HG03103 (cell line): ENCODE measurements around the gene ATP6V0D1.

Experiments
- ATAC-seq: cut with Tn5 transposase; IDR thresholded peaks from one replicate; pipeline ENCODE4 v1.9.1; 2021; ENCODE audit warnings: low read depth; ENCODE audit not compliant: unreplicated experiment

The ATP6V0D1 gene

DNA sequence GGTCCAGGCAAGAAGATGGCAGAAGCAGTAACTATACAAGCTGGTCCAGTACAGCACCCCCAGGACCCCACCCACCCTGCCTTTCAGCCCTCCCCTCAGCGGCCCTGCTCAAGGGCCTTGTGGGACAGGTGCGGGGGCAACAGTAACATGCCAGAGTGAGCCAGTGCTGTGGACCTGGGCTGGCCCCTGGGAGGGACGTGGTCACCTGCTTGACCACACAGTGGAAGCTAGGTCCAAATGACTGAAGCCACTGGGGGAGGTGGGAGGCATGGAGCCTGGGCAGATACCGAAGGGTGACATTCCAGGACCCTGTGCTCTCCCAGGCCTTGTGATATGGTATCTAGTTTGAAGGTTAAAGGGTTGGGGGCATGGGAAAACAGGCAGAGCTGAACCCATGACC, 17.3 kb downstream of the ATP6V0D1 start:
- no peak for ATAC-seq

DNA sequence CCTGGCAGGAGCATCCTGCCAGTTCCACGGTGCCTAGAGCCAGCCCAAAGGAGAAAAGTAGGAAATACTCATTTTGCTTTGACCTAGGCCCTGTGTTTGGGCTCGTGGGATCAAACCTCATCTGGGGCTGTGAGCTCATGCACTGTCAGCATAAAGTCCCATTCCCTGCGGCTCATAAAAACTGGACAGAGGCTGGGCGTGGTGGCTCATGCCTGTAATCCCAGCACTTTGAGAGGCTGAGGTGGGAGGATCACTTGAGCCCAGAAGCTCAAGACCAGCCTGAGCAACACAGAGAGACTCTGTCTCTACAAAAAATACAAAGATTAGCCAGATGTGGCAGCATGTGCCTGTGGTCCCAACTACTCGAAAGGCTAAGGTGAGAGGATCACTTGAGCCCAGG, 17.9 kb downstream of the ATP6V0D1 start:
- ATAC-seq = no peak

GRCh38 chr16:67462279-67462655, 18.7 kb downstream of the ATP6V0D1 start:
- no peak for ATAC-seq

DNA sequence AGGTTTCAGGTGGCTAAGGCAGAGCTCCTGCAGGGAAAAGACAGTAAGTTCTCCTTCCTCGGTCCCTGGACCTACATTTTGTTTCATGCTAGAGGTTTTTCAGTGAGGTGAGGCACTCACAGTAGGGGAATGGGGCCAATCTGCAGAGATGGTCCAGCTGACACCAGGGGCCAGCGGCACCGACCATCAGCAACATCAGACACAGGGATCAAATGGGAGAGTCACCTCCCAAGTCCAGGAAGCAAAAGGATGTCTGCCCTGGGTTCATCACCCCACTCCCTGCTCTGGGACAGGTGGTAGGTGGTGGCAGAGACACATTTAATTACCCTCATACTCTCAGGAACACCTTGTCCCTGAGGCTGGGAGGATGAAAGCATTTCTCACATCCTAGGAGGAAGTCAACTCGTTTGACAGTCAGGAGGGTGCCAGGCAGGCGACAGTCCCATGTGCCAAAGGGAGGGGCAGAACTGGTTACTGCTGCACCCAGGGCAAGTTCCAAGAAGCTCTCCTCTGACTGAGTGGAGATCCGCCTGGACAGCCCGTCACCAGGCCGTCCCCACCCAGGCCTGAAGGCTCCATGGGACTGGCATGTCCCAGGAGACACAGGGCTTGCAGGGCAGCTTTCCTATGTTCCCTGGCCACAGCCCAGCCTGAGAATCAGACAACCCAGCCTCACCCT, 19.2 kb downstream of the ATP6V0D1 start:
- ATAC-seq = no peak

DNA sequence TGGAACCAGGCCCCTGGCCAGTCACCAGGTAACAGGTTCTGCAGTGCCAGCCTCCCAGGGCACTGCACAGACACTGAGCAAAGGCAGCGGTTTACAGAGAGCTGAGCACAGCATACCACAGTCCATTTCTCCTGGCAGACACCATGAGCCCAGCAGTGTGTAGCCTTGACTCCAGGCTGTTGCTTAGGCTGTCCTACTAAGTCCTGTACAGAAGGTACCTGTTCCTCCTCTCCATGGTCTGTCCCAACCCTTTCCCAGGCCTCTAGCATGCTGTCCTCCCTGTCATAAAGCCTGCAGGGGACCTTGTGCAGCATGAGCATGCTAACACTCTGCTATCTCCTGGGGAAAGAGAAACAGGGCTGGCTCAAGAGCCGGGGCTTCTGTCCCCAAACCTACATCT, 20.0 kb downstream of the ATP6V0D1 start:
- ATAC-seq = no peak

GRCh38 chr16:67460168-67460567, 20.8 kb downstream of the ATP6V0D1 start:
- no peak for ATAC-seq

DNA sequence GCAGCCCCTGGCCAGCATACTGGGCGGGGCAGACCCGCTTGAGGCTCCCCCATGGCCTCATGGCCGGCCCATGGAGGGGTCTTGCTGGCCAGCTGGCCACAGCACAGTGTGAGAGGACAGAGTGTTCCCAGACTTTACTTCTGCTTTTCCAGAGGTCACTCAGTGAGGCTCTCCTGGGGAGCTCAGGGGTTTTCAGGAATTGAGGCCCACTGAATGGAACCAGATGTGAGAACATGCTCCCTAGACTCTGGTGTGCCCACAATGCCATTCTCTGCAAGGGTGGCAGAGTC, 21.2 kb downstream of the ATP6V0D1 start:
- ATAC-seq = no peak

DNA sequence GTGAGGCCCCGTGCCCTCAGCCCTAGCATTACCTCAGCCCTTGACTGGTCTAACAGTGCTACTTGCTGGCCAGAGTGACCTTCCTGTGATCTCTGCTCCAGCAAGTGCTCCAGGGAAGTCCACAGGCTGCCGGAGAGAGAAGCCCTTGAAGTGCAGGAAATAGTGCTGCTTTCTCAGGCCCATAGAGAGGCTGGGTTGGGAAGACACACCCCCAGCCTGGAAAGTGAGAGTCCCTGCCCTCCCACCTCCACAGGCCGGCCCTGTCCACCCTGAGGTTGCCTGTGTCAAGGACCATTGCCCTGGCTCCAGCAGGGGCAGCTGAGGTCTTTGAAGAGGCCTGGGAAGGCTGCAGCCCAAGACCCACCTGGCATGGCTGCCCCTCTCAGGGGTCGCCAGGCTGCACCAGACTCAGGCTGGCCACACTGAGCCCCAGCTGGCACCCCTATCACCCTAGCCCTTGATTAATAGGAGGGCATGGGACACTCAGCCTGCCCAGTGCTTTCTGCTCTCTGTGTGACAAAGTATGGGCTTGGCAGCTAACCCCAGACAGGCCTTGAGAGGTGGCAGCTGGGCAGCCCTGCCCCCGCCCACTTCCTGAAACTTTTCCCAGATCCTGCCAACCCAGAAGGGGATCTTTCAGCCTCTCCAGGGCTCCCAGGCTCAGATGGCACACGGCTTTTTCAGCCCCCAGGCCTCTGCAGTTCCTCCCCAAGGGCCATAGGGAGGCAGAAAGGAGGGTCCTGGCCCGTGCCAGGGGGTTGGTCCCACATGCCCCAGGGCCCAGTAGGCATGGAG, 21.7 kb downstream of the ATP6V0D1 start:
- no peak for ATAC-seq

DNA sequence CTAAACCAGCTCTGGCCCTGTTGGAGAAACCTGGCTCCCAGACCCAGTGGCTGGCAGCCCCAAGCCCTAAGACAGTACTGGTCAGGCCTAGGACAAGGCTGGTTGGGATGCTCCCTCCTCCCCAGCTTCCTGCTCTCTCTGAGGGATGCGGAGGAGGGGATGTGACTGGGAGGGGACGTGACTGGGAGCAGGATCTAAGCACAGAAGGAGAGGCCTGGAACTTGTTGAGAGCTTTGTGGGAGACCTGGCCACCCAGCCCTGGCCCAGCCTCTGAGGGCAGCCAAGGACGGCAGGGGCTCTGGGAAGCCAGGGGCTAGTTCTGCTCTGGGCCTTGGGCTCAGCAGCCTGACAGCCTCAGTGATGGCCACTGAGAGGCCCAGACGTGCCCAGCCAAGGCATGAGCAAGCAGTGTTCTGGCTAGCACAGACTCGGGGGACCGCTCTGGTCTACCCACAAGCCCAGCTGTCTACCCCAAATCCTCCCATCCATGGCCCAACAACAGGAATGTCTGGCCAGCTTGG, 22.8 kb downstream of the ATP6V0D1 start:
- no peak for ATAC-seq

GRCh38 chr16:67457611-67458010, 23.3 kb downstream of the ATP6V0D1 start:
- no peak for ATAC-seq

- no peak for ATAC-seq
Measured at GRCh38 chr16:67456391-67457081, 24.4 kb downstream of the ATP6V0D1 start.

DNA sequence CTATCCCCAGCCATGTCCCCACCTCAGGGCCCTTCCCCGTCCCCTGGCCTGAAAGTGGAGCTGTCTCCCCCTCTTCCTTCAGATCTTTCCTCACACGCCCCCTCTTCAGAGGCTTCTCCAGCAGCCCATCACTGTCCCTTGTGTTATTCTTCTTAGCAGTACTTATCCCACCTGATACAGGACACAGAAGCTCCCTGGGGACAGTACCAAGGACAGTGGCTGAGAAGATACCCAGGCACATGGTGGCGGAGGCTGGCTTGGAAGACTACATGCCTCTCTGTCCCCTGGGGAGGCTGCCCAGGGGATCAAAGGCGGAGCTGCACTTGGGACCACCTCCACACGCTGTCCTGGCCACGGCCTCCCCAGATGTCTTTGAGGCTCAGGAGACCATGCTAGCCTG, 26.1 kb downstream of the ATP6V0D1 start:
- ATAC-seq = no peak

- no peak for ATAC-seq
Measured at GRCh38 chr16:67454104-67454503, 26.9 kb downstream of the ATP6V0D1 start.

DNA sequence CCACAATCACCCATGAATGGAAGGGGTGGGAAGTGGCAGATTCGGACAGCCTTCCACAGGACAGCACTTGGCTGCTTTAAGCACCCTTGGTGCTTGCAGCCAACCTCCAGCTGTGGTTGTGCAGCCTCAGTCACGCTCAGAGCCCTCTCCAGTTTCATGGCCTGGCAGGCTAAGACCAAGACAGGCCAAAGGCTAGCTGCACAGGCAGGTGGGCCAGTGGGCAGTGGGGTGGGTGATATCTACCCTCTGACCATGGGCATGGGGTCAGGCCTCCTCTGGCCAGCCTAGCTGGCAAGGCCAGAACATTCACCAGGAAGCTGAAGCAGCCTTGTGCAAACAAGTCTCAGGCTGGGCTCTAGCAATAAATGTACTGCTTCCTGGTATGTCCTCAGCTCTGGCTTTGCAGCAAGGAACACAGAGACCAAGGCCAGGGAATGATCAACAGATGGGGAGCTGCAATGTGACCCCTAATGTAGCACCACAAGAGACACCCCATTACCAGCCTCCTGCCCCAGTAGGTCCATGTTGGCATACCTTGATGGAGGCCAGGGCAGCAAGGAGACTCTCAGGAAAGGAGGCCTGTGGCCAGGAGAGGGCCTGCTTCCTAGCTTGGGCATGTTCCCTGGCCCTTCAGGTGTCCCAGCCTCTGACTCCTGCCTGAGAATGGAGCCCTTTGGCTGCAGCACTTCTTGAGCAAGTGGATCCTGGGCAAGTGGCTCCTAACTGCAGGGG, 29.1 kb downstream of the ATP6V0D1 start:
- ATAC-seq = no peak

DNA sequence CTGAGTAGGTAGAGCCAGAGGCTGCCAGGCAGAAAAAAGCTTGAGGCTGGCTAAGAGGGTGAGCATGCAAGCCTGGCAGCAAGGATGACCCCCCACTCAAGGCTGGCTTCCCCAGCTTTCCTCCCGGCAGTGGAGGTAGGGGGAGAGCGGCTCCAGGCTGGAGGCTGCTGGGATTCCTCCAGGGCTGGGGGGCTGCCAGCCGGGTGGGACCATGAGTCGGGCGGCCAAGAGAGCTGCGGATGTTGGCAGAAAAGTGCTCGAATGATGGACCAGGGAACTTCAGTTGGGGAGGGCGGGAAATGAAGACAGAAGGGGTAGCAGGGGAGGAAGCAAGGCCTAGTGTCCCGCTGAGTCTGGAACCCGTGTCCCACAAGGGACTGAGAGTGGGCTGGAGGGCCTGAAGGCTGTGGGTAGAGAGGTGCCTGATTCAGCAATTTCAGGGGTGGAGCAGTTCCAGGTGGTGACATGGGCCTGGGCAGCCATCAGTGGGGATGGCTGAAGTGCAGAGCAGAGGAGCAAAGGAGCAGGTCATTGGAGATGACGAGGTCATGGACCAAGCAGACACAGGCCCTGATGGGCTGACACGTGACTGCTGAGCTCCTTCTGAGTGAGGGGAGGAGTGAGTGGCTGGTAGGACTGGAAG, 29.8 kb downstream of the ATP6V0D1 start:
- ATAC-seq = no peak

- ATAC-seq = no peak
Measured at GRCh38 chr16:67449739-67450138, 31.2 kb downstream of the ATP6V0D1 start.

DNA sequence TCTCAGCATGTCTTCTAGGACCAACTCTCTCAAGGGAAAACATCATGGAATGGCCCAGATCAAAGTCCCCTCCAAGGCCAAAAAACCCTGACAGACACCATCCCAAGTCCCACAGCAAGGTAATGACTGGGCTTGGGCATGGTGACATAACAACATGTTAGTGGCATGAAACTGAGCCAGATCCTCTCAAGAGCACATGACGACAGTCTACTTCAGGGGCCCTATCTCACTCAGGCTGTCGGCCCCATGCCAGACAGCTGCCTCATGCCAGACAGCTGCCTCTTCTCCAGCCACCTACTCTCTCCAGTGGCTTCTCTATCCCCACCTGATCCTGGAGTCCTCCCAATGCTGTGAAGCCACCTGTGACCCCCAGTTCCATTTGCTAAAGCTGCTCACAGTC, 31.6 kb downstream of the ATP6V0D1 start:
- no peak for ATAC-seq

DNA sequence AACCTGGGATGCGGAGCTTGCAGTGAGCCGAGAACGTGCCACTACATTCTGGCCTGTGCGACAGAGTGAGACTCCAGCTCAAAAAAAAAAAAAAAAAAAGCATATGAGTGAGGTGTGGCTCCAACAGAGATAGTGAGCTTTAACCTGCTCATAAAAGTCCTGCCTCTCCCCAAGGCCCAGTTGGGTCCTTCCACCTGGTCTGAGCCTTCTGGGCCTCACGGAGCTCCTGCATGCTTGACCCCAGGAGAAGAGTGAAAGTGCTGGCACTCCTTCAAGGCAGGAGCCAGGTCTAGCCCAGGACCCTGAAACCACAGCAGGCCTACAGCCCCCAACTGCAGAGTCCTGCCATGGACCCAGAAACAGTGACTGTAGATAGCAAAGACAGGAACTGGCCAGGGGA, 32.4 kb downstream of the ATP6V0D1 start:
- ATAC-seq = no peak

GRCh38 chr16:67447508-67448076, 33.4 kb downstream of the ATP6V0D1 start:
- no peak for ATAC-seq

DNA sequence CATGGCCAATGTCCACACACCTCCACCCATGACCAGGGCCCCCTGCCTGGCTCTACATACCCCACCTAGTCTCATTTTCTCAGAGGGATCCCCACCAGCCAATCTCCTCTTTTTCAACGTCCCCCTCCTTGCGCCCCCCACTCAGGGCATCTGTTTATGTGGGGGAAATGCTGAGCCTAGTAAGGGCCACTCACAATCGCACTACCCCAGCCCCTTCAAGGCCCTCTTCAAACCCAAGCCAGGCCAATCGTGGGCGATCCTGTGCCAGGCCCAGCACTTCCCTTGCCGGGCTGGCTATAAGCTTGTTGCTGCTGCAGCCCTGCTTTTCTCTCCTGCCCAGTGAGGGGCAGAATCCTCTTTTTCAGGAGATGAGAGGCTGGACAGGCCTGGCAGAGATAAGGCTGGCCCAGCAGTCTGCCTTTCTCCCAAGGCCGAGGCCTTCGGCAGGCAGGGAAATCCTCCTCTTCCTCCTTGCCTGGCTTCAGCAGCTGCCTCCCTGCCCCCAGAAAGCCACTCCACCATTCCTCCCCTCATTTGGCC, 33.9 kb downstream of the ATP6V0D1 start:
- no peak for ATAC-seq
